TTC549 (cell line): ENCODE data around the gene ZDHHC14.
"Not testable (repeated sequence)": the region's sequence is repeated elsewhere in the genome, so short reads cannot be mapped to it uniquely, and the experiment has no call there.

Experiments used
- FAIRE-seq: peaks from 2 replicates; lab custom pipeline; 2012; peaks lifted over from hg19 to GRCh38; lab: Jason Lieb, UNC

ZDHHC14 gene

DNA sequence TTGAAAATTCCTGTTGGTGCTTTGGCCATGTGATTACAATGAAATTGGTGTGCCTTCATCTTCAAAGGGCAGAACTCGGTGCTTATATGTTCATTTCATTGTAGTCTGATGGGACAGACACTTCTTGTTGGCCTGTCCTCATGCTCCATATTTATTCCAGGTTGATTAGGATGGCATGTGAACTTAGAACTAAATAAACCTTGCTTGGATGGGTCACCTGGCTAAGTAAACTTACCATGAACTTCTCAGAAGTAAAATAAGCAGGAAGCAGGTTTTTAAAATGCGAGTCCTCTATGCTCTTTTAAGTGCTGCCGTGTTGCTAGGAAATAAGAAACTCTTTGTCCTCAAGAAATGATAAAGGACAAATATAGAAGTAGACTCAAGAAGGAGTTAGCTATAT, 26.7 kb downstream of the ZDHHC14 start:
- FAIRE-seq: no peak

DNA sequence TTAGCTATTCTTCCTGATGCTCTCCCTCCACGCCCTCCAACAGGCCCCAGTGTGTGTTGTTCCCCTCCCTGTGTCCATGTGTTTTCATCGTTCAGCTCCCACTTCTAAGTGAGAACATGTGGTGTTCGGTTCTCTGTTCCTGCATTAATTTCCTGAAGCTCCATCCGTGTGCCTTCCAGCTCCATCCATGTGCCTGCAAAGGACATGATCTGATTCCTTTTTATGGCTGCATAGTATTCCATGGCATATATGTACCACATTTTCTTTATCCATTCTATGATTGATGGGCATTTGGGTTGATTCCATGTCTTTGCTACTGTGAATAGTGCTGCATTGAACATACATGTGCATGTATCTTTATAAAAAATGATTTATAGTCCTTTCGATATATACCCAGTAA, 27.4 kb downstream of the ZDHHC14 start:
- FAIRE-seq: not testable (repeated sequence)

DNA sequence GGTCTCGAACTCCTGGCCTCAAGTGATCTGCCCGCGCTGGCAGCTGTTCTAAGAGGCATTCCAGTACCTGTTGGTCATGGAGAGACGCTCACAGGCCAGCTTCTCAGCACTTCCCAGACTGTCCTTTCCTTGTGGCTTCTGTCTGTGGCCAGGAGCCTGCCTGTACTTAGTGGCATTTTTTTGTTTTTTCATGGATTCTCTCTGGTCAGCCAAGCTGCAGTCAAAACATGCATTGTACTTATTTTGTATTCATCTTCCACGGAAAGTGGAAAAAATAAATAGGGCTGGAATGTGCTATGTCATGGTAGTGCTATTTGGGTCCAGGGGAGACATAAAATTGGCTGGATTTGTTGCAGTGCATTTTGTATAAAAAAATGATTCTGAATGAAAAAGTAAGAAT, 29.1 kb downstream of the ZDHHC14 start:
- no peak for FAIRE-seq

DNA sequence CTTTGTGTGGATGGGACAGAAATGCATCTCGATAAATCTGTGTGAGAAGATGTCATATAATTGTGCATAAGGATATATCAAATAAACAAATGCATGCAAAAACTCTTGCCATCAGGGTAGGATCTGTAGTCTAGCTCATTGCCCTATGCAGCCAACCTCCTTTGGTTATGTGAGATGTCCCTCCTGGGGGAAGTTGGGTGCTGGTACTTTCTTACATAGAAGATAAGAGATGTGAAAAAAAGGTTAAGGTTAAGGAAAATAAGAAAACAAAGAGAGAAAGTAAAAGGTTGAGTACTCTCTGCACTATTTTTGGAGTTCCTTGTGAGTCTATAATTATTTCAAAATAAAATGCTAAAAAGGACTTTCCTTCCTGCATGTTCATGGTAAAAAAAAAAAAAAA, 30.4 kb downstream of the ZDHHC14 start:
- FAIRE-seq: no peak

DNA sequence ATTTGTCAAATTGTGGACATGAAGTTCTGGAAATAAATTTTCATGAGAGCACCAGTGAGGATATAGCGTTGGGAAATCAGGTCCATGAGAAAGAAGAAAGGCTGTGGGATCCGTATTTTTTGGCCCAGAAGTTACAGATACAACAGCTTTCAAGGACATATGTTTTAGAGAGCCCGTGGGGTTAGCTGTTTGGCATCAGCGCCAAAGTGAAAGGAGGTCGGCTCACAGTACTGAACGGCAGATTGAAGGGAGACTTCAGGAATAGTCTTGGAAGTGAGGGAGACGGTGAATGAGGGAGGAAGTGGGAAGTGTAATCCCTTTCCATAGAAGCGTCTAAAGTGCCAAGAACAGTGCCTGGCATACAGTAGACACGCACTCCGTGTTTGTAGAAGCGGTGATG, 31.8 kb downstream of the ZDHHC14 start:
- FAIRE-seq: no peak

DNA sequence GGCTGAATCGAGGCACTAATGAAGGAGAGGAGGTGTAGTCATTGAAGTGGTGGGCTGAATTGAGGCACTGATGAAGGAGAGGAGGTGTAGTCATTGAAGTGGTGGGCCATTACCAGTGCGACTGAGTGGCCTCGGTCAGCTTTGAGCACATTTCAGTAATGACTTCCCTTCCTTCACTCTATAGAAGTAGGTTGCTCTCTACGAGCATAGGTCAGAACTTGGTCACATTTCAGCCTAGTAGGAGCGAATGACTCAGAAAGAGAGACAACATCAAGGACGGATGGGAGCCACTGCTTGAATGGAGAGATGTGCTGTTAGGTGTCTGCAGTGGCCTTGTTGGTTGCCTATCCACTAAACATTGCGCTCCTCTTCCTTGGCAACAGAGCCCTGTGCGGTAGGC, 39.5 kb downstream of the ZDHHC14 start:
- no peak for FAIRE-seq

DNA sequence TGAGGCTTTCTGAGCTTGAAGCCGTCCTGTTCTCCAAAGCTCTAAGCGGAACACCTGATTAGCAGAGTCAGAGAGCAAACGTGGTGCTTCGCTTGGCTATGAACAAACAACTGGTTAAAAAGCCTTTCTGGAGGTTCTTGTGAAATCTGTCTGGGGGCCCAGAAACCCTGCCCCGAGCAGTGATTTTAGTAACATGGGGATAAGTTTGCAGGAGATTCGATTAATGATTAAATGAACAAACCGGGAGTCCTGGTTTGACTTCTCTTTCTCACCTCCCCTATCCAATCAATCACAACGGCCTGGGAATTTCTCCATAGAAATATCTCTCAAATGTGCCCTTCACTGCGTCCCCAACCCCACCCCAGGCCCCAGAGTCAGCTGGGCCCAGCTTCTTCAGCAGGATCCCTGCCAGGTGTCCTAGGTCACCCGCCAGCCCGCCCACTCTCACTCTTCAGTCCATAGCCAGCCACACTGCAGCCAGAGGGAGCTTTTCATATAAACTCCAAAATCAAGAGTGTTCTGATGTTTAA, 43.6 kb downstream of the ZDHHC14 start:
- no peak for FAIRE-seq

DNA sequence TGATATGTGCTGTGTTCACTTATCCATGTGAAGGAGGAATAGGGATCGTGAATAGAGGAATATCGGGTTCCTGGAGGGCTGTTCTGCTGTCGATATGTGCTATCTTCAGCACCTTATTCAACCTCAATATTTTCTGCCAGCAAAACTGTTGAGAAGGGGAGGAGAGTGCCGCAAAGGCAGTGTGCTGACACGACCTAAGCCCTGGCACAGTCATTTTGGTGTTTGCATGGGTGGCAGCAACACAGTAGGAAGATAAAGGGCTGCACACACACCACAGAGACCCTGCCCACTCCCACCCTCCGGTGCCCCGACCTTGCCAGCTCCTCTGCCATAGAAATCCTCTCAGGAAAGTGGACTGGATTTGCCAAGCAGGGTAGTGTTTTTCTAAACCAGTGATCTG, 47.0 kb downstream of the ZDHHC14 start:
- FAIRE-seq: no peak

DNA sequence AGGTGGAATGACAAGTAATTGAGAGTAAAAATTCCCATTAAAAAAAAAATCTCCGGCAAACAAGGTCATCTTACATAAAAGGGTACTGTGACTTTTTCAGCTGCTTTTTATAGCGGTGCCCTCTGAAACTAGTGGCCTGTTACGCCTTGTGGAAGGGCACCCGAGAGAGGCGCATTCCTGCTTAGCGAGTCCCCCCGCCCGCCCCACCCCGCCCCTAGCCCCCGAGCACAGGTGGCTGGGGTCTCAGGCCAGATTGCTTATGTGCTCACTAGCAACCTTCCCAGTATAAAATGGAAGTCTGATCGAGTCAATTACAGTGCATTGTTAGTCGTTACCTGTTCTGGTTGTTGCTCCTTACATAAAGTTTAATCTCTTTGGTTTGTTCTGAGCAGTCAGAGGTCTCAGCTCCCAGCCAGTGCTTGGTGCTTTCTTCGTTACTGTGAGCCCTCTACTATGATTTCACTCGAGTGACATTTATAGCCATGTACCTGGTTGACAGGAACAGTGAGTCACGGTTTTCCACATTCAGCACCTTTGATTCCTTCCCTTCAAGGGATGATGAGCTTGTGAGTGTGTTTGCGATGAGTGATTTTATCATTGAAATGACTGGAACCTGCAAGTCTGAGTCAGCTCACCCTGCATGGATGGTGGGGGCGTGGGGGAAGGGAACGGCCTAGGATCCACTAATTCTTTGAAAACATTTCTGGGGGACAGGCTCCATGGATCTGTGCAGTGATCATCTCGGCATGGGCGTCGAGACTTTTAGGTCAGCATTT, 47.6 kb downstream of the ZDHHC14 start:
- no peak for FAIRE-seq

DNA sequence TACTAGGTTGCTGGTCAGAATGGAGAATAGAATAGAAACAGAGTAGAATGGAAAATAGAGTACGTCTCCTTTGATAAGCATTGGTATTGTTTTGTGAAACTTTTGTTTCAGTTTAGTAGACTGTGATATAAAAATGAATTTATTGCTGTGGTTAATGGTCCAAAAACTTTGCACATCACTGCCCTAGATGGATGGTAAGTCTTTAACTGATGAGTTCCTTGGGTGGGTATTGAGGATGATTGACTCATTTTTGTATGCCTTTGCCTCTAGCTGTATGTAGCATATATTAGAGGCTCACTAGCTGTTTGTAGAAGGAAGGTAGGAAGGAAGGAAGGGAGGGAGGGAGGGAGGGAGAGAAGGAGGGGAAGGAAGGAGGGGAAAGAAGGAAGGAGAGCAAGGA, 48.3 kb downstream of the ZDHHC14 start:
- FAIRE-seq: no peak

DNA sequence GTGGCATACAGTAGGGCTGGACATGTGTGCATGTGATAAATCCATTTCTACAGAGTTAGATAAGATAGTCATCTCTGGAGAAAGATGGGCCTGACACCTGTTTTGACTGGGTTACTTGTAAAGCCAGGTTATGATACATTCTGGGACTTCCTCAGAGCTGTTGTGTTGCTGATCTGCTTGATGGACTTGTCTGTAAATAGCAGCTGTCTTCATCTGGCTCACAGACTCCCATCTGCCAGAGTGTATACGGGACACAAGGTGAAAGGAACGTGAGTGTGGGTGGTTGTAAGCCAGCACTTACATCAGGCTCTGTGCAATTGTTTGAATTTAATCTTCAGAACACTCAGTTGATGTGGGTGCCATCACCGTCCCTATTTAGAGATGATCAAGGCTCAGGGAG, 49.8 kb downstream of the ZDHHC14 start:
- no peak for FAIRE-seq

DNA sequence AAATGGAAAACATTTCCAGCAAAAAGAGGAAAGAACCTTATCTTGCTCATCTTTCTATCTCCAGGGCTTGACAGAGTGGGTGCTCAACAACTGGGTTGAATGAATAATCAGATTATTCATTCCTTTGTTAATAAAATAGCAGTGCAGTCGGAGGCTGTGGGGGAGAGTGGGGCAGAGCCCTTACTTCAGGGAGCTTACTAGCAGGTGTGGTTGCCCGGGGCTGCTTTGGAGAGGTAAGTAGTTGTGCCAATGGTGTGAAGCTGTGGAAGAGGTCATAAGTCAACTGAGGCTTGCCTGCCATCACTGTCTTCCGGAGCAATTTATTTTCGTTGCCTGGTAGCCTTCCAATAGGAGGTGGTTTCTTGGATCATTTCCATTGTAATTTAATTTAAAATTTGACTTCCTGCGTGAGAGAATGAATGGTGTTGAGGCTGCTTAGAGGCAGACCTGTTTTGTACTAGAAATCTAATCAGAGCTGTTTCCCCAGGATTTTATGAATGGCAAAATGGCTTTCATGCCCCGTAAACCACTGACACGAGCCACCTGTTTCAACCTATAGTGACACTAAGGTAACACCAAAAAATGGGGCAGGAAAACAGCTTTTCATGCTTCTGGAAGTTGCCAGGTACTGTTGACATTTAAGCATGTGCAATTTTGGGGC, 51.4 kb downstream of the ZDHHC14 start:
- FAIRE-seq: no peak

DNA sequence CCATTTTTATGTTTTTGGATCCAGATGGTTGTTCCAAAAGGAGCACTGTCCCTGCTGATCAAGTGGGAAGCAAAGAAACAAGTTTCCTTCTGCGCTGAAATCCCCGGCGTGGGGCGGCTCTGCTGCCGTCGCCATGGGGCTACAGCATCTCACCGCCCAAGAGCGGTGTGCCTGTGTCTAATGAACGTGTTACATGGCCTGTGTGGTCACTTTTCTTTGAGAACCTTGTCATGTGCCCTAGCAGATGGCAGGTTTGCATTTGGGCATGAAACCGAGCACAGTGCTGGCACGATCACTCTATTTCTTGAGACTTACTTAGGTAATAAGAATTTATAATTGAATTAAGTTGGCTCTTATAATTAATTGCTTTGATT, 51.9 kb downstream of the ZDHHC14 start:
- FAIRE-seq: no peak

DNA sequence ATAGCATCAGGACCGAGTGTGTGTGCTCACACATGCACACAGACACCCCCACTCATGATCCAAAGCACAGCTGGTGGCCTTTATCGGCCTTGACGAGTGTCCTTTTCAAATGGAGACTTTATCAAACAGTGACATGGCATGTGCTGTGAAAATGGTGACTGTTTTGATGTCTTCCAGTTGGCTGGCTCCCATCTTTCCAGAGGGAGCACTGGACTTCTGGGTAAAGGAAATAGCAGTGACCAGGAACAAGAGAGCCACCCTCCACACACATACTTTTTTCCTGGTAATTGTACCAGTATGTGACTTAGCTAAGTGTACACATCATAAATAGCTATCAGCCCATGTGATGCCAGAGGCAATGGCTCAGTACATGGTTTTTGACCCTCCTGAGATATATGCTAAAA, 52.7 kb downstream of the ZDHHC14 start:
- no peak for FAIRE-seq

DNA sequence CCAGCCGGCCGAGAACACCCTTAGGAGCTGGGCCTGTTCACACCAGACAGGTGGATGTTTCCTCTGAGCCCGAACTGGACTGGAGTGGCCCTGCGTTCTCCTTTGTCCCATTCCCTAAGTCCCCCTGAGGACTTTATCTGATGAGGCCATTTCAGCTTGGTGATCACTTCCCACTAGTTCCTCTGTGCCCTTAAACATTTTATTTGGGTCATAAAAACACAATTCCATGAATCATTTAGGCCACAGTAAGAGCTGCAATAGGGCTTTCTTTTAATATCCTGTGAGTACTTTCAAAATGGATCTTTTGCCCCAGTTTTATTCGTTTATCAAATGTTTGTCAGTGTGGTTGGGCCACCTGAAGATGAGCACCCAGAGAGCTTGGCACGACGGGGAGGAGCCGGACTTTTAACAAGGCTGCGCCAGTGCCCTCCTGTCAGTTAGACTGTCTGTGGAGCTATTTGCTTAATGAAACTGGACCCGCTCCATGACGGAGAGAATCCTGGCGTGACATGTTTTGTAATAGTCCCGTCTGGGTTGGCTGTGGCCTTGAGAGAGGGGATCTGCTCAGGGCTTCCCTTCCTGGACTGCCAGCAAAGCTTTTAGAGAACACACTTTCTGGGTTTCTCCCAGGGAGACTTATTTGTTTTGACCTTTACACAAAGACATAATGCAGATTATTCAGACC, 53.5 kb downstream of the ZDHHC14 start:
- no peak for FAIRE-seq

DNA sequence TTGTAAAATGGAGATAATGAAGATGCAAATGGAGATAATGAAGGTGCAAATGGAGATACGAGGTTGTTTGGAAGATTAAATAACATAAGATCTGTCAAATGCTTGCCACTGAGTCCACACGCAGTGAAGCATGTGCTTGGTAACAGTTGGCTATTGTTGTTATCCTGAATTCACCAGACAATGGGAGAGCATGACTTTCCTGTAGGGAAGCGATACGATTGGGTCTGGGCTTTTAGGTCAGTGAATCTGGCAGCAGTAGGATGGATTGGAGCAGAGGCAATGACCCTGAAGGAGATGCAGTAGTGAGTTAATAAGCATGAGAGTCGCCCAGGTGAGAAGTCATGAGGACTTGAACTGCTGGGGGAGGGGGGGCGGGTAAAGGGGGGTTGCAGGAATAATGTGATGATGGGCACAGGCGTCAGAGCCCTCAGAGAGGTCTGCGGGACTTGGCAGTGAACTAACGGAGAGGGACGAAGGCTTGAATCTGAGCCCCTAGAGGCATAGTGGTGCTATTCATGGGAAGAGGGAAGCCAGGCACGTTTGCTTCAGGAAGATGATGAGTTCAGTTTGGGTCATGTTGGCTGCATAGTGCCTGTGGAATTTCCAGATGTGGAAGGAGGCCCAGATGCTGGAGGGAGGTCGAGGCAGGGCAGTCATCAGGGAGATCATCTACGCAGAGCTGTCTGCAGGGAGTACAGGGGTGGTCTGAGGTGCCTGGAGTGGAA, 55.4 kb downstream of the ZDHHC14 start:
- FAIRE-seq: no peak

DNA sequence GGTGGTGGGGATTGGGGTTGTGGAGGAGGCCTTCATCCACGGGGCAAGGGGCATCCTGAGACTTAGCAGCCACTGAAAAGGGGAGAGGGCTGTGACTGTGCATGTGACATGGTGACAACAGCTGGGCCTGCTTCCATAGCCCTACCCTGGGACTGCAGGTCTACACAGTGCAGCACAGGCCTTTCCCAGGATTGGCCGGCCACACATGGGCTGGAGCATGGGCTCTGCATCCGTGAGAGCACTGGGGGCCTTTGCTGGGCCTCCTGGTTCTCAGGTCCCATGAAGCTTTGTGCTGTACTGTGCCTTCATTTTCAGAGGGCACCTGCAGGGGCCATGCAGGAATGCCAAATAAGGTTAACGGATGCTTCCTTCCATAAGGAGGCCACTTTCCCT, 56.0 kb downstream of the ZDHHC14 start:
- FAIRE-seq: no peak

DNA sequence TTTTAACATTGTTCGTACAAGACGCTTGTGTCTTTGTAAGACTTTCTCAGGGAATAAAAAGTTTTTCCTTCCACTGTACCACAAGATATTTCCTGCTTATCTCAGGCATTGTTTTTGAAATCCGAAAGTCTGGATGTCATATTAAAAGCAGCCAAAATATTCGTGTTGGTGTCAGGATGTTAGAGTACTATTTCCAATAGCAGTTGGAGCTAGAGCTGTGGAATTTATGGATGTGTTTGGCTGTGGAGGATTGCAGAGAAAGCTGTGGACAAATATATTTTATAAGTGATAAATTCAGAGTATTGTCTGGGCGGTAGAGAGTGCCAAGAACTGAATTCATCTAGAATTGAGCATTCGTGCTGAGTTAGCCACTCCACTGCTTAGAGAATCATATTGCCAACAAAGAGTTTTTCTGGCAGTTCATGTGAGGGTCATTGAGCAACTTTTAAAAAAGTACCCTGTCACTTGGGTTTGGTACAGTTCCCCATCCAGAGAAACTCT, 57.7 kb downstream of the ZDHHC14 start:
- FAIRE-seq: no peak

DNA sequence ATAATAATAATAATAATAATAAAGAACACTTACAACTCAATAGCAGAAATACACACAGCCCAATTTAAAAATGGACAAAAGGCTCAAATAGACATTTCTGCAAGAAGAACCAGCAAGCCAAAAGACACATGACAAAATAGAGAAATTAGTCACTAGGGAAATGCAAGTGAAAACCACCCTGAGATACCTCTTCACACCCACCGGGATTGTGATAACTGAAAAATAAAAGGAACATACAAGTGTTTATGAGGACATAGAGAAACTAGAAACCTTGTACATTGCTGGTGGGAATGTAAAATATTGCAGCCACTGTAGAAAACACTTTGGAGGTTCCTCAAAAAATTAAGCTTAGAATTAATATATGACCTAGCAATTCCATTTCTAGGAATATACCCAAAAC, 59.2 kb downstream of the ZDHHC14 start:
- FAIRE-seq: no peak

DNA sequence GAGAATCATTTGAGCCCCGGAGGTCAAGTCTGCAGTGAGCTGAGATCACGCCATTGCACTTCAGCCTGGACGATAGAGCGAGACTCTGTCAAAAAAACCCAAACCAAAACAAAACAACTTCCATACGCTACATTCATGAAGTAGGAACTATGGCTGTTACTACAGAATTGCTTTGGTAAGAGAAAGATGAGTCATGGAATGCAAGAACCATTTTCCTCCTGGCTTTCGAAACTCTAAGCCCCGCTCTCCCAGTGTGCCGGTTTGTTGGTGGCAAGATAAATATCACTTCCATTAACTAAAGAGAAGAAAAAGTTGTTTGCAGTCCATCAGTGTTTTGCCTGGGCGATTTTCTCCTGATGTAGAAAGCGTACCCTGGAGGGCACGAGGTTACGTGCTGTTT, 61.3 kb downstream of the ZDHHC14 start:
- FAIRE-seq: no peak

DNA sequence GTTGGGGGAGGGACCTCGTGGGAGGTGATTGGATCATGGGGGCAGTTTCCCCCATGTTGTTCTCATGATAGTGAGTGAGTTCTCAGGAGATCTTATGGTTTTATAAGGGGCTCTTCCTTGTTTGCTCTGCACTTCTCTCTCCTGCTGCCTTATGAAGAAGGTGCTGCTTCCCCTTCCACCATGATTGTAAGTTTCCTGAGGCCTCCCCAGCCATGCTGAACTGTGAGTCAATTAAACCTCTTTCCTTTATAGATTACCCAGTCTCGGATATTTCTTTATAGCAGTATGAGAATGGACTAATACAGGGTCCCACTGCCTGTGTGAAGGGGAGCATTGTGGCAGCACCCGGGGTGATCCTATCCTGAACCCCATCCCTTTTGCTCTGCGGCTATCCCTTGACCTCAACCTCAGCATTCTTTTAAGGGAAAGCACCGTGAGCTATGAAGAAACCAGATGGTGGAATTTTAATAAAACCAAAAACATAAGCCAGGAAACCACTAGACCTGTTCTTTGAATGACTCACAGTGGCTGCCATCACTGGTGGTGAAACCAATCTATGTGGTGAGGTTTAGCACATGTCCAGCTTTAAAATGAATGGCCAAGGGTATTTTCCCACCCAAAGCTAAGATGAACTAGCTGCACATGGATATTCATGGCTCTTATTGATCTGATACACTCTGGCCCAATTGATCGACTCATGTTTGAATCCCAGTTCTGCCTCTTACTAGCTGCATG, 62.2 kb downstream of the ZDHHC14 start:
- no peak for FAIRE-seq
